GM18499 (cell line): ENCODE results near the gene LMF2.
"Not testable (repeated sequence)": the region's sequence is repeated elsewhere in the genome, so short reads cannot be mapped to it uniquely, and the experiment has no call there.

ENCODE experiments used
- ATAC-seq: cut with Tn5 transposase; IDR thresholded peaks from one replicate; pipeline ENCODE4 v1.9.1; 2021; ENCODE audit warnings: moderate number of reproducible peaks; ENCODE audit not compliant: insufficient read depth, unreplicated experiment

LMF2 gene

DNA sequence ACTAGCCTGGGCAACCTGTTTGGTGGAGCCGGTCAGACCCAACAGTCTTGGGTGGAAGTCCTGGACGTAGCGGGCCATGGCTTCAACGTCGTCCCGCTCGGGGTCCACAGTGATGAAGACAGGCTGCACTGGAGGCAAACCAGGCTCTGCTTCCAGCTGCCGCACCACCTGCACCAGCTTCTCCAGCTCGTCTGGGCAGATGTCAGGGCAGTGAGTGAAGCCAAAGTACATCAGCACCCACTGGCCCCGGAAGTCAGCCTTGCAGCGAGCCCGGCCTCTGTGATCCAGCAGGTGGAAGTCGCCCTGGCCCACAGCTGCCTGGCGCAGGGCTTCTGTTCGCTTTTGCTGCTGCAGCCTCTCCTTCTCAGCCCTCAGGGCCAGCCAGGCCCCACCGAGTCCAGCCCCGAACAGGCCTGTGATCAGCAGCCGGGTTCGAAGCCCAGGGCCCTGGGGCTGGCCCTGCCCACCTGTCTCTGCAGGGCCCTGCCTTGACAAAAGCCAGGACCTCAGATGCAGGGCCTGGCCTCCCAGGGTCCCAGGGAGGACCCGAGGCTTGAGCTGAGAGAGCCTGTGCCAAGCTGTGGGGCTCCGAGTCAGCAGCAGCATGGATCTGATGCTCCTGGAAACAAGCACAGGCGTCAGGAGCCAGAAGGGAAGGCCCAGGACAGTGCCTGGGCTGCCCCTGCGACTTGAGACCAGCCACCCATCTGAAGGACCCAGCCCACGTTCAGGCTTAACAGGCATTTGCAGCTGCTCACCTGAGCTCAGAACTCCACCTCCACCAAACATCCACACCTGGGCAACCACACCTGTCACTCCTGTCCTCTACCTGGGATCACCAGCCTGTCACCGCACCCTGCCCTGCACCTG is 16.5 kb upstream of the LMF2 start:
- ATAC-seq, result no peak

DNA sequence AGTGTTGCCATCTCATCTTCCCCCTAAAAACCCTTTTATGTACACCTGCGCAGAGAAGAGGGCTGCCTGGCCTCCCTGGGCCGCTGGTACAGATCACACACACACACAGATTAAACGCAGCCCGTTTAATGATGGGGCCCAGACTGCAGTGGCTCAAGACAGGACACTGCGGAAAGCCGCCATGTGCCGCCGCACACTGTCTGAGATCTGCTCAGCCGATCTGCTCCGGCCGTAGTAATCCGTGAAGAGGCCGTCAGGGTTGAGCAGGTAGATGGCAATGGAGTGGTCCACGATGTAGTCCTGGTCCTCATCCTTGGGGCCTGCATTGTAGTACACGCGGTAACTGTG is 15.9 kb upstream of the LMF2 start:
- ATAC-seq, result no peak

GRCh38 chr22:50522806-50523438 is 15.4 kb upstream of the LMF2 start:
- ATAC-seq, result no peak

DNA sequence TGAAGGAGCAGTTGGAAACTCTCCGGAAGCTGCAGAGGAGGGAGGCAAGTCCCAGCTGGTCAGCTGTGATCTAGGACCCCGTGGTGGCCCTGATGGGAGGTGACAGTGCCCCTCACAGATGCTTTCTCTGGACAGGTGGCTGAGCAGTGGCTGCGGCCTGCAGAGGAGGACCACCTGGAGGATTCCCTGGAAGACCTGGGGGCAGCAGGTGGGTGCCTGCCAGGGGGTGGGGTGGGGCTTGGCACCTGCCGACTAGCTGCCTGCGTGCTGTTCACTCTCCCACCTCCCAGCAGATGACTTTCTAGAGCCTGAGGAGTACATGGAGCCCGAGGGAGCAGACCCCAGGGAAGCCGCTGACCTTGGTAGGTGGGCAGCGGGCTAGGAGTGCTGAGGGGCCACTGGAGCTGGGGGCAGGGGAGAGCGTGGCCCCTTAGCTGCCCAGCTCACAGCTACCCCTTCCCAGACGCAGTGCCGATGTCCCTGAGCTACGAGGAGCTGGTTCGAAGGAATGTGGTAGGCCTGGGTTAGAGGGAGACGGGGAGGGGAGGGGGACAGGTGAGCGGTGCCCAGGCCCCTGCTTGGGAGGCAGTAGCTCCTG is 14.8 kb upstream of the LMF2 start:
- no peak for ATAC-seq

DNA sequence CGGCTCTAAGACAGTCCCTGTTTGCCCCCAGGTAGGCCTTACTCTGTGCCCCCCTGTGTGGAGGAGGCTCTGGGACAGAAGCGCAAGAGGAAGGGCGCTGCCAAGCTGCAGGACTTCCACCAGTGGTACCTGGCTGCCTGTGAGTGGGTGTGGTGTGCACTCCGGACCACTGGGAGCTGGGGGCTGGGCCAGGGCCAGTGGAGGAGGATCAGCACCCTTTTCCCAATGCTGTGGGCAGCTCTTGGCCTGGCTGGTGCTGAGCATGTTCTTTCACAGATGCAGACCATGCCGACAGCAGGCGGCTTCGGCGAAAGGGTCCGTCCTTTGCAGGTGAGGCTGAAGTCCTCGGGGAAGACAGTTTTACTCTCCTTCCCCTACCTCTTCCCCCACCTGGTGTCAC is 14.2 kb upstream of the LMF2 start:
- no peak for ATAC-seq

- no peak for ATAC-seq
Observed at GRCh38 chr22:50520826-50521453, 13.4 kb upstream of the LMF2 start.

DNA sequence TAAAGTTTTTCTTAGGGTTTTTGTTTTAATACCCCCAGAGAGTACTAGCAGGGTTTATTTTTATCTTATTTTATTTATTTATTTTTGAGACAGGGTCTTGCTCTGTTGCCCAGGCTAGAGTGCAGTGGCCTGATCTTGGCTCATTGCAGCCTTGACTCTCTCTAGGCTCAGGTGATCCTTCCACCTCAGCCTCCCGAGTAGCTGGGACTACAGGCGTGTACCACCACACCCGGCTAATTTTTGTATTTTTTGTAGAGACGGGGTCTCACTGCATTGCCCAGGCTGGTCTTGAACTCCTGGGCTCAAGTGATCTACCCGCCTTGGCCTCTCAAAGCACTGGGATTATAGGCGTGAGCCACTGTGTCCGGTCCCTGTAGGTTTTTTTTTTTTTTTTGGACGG is 12.7 kb upstream of the LMF2 start:
- ATAC-seq, result not testable (repeated sequence)

DNA sequence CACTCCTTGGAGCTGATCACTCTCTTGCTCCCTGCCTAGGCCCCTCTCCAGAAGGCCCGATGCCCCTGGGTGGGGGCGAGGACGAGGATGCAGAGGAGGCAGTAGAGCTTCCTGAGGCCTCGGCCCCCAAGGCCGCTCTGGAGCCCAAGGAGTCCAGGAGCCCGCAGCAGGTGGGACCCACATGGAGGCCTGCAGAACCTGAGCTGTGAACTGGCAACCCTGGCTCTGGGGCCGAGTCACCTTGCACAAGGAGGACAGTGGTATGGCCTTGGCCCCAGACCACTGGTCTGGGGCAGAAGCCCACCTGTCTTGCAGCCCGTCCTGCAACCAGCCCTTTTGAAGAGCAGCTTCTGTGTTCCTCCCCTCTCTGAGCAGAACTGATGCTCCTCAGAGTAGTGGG is 11.6 kb upstream of the LMF2 start:
- ATAC-seq, result no peak

GRCh38 chr22:50518606-50519005 is 11.1 kb upstream of the LMF2 start:
- ATAC-seq, result no peak

GRCh38 chr22:50517495-50518260 is 10.2 kb upstream of the LMF2 start:
- no peak for ATAC-seq

DNA sequence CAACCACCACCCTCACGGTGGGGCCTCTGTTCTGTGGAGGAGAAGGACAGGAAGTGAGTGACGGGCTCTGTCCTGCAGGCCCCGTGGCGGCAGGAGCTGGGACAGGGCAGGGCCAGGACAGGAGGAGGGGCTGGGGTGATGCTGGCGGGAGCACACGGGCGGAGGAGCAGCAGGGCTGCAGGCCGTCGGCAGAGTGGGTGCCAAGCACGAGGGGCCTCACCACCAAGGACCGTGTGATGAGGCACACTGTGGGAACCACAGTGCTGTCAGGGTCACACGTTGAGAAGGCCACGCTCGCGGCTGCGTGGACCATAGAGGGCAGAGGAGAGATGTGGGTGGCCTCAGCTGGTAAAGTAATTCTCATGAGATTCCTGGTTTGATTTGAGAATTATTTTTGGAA is 9.4 kb upstream of the LMF2 start:
- ATAC-seq, result no peak

GRCh38 chr22:50516068-50516467 is 8.6 kb upstream of the LMF2 start:
- ATAC-seq, result no peak

- no peak for ATAC-seq
Observed at GRCh38 chr22:50513175-50513574, 5.7 kb upstream of the LMF2 start.

- ATAC-seq, result no peak
Observed at GRCh38 chr22:50508897-50509296, 1.4 kb upstream of the LMF2 start.

- ATAC-seq, result peak; percentile 40
Observed at GRCh38 chr22:50507991-50508884, 736 bp upstream of the LMF2 start, which contains the start of gene NCAPH2. TSS of gene NCAPH2 (plus strand) at chr22:50508224. CDS start at chr22:50508338, 114 bp downstream.

DNA sequence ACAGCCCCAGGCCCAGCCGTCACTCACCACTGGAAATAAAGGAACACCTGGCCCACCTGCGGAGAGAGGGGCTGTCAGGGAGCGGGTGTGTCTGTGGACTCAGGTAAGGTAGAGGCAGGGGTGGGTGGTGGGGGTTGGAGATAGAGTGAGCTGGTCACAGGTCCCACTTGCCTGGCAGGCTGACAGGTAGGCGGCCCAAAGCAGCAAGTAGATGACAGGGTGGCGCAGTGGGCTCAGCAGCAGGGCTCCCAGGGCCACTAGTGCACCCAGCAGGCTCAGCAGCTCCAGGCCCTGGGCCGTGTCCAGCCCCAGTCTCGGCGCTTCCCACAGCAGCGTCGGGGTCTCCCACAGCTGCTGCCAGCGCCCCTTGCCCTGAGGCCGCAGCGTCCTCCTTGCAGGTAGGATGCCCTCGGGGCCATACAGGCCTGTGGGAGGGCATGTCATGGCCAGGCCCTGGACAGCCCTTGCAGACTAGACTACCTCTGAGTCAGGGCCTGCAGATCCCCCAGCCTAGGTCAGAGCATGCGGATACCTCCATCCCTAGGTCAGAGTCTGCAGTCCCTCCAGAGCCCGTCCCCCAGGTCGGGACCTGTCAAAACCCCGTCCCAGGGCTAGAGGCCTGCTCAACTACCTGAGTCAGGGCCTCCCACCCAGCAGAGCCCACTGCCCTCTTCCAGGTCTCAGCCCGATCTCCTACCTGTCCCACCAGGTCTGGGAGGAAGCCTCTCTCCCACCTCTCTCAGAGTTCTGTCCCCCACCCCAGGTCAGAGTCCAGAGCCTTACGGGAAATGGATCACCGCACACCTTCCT is 686 bp downstream of the LMF2 start:
- no peak for ATAC-seq

DNA sequence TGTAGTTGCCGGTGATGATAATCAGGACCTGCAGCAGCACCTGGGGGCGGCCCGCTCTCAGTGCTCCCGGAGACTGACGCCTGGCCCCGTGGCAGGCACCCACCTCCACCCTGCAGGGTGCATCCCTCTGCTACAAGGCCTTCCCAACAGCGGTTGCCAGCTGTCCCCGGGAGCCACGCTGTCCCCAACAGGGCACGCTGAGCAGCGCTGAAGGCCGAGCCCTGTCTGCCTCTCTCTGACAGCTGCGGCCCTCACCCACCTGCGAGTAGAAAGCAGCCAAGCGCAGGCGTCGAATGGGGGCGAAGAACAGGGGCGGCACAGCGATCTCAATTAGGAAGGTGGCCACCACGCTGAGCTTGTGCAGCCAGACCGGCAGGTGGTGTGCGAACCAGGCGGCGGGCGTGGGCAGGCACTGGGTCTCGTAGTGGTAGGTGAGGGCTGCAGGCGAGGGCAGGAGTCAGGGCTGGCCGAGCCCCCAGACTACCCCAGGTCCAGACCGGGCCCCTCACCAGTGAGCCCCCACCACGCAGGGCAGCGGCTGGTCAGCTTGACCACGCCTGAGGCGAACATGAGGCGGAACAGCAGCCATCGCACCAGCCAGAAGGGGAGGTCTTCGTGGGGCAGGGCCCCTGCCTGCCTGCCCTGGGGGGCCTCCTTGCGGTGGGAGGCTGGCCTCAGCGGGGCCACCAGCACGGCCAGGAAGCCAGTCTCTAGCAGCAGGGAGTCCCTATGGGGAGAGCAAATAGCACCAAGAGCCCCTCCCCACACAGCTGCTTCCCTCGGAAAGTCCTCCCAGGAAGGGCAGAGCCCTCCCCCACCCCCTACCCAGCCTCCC is 1.5 kb downstream of the LMF2 start:
- no peak for ATAC-seq
